CD4-positive, alpha-beta T cell treated with Interleukin-1 beta for 1 hour (primary cell): Measurements from ENCODE around the gene KRT80.

Source experiments
- DNase-seq, 2 donors: peaks; one replicate each; pipeline ENCODE4 v3.0.0-alpha.2; 2020 to 2022

Gene KRT80

GRCh38 chr12:52228931-52229330, 37.1 kb upstream of the KRT80 start:
- DNase-seq: no peak

DNA sequence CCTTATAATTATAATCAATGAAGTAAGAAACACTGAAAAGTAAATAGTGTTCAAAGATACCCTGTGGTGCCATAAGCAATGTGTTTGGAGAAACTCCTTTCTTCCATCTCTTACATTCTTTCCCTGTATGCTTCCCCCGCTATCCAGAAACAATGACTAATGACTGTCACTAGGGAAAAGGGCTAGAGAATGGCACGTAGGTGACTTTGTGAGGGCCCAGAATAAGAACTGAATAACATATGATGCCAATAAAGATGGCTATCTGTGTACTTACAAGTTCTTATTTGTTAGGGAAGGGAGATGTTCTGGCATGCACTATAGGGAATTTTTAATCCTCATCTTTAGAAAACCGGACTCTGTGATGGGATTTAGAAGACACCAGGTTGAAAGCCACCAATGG, 36.6 kb upstream of the KRT80 start:
- no peak for DNase-seq

GRCh38 chr12:52227606-52228166, 35.9 kb upstream of the KRT80 start:
- no peak for DNase-seq

GRCh38 chr12:52226446-52226845, 34.6 kb upstream of the KRT80 start:
- no peak for DNase-seq

DNA sequence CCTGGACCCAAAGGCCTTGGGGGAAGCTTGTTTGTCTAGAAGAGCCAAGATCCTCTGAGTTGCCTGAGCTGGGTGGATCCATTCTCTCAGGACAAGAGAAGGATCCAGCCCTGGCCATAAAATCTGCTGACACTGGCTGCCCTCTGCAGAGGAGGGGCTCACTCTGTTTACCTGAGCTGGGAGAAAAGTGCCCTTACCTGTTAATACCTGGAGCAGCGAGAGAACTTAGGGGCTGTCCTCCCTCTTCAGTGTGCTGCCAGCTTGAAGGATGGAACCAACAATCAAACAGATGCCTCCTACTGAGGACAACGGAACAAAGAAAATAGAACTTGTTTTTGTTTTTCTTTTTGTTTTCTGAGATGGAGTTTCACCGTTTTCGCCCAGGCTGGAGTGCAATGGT, 33.9 kb upstream of the KRT80 start:
- no peak for DNase-seq

GRCh38 chr12:52224151-52224550, 32.3 kb upstream of the KRT80 start:
- no peak for DNase-seq

GRCh38 chr12:52223406-52224039, 31.7 kb upstream of the KRT80 start:
- no peak for DNase-seq

DNA sequence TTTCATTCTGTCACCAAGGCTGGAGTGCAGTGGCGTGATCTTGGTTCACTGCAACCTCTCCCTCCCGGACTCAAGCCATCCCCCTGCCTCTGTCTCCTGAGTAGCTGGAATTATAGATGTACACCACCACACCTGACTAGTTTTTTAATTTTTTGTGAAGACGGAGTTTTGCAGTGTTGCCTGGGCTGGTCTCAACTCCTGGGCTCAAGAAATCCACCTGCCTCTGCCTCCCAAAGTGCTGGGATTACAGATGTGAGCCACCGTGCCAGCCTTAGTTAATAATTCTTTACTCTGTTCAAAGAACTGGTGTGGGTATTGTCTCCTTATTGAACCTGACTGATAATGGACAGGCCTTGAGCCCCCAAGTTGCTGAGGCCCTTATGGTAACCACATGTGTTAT, 30.9 kb upstream of the KRT80 start:
- DNase-seq: no peak

GRCh38 chr12:52221912-52222457, 30.2 kb upstream of the KRT80 start:
- DNase-seq: peak; percentile 22 to 50

- DNase-seq: no peak
Observed at GRCh38 chr12:52221070-52221781, 29.4 kb upstream of the KRT80 start.

DNA sequence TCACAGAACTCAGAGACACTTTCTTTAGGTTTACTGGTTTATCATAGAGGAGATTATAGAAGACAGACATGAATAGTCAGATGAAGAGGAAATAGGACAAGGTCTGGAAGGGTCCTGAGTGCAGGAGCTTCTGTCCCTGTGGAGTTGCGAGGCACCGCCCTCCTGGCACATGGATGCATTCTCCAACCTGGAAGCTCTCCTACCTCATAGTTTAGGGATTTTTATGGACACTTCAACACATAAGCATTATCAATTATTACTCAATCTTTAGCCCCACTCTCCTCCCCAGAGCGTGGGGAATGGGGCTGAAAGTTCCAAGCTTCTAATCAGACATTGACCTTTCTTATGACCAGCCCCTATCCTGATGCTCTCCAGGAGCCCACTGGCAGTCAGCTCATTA, 28.7 kb upstream of the KRT80 start:
- no peak for DNase-seq

GRCh38 chr12:52218001-52218400, 26.2 kb upstream of the KRT80 start:
- DNase-seq: no peak

GRCh38 chr12:52217223-52217622, 25.4 kb upstream of the KRT80 start:
- DNase-seq: no peak

DNA sequence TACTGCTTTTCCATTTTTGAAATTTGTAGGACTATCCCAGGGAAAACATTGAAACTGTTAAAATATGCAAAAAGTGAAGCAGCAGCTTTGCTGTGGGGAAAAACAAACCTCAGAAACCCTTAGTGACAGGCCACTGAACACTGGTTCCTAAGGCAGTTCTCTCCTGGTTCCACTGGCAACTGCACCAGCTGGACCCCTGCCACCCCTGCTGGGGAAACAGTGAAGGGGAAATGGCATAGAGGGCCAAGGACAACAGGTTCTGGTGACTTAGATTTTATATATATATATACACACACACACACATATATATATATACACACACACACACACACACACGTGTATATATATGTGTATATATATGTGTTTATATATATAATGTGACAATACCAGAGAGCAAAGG, 25.0 kb upstream of the KRT80 start:
- DNase-seq: no peak

- no peak for DNase-seq
Observed at GRCh38 chr12:52216100-52216499, 24.3 kb upstream of the KRT80 start.

GRCh38 chr12:52215587-52216031, 23.8 kb upstream of the KRT80 start:
- DNase-seq: no peak

- DNase-seq: no peak
Observed at GRCh38 chr12:52214421-52214802, 22.6 kb upstream of the KRT80 start.

DNA sequence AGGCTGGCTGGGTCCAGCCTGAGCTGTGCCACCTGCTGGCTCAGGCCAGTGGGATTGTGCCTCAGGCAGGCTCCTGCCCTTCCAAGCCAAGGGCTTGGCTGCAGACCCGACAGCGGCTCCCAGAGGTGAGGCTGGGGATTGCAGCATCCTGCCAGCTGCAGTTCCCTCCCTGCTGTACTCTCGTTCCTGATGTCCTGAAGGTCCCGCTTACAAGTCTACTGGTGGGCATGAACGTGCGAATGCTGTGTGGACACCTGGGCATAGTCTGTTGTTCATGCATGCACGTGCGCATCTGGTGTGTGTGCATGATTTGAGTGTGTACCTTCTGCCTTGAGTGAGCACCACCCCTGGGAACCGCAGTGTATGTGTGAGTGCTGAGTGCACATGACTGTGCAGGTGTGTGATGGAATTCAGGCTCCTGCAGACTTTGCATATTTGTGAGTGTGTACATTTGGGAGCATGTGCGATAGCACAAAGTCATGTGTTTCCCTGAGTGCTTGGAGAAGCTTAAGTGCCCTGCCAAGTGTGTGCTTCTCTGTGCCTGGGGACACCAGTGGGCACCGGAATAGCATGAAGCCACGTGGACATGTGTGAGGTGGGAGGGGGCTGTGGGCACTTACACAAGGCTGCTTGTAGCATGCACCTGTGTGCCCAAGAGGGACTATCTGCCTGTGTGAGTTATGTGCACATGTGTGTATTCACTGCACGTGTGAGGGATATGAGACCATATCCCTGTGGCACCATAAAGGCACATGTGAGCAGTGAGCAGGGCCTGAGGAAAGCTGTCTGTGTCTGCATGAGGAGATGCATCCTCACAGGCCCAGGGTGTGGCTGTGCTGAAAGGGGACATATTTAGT, 22.0 kb upstream of the KRT80 start:
- DNase-seq: peak; percentile 46 to 66

GRCh38 chr12:52212701-52213563, 21.1 kb upstream of the KRT80 start:
- no peak for DNase-seq

DNA sequence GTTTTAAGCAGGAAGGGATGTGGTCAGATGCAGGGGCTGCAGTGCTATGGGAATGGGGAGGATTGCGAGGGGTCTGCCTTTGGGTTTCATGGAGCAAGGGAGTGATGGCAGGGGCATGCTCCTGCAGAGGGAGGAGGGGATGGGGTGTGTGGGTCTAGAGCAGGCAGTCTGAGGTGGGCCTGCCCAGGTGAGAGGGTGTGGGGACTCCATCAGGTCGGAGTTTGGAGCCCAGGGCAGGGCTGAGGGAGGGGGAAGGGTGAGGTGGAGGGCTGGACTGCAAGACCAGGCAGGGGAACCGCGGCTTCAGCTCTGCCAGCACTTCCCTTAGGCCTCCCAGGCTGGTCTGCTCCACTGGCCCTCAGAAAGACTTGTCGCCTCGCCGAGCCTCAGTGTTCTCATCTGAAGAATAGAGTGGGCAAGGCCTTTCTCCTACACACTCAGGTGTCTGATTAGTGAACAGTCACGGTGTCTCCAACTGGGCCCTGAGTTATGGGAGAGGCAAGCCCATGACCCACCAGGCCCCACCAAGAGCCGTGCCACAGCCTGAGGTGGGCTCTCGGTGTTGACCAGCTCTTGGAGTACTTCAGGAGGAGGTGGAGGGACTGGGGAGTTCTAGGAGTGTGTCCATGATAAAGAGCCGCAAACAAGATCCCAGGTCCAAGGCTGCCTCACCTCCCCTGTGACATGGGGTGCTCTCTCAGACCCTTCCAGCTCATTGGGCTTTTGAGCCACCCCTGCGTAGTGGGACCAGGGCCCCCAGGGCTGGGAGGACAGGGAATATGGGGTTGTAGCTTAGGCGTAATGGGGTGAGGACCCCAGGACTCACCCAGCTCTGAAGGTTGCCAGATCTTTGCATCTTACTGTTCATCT, 20.1 kb upstream of the KRT80 start:
- no peak for DNase-seq
